ENCODE measurements around the gene ZNF423.

- no peak for TF ChIP-seq EZH2 (IDR thresholded peaks at IDR 0.05; ENCODE audit: borderline replicate concordance, low read depth, low read length, poor library complexity, severe bottlenecking)
- TF ChIP-seq CTCF (conservative IDR thresholded peaks at IDR 0.05; ENCODE audit: low read depth, low read length), result no peak
Observed at GRCh38 chr16:49531931-49532840, 323.7 kb downstream of the ZNF423 start.
